ENCODE data around the gene NR1H4.

- TF ChIP-seq, protein P1, sequence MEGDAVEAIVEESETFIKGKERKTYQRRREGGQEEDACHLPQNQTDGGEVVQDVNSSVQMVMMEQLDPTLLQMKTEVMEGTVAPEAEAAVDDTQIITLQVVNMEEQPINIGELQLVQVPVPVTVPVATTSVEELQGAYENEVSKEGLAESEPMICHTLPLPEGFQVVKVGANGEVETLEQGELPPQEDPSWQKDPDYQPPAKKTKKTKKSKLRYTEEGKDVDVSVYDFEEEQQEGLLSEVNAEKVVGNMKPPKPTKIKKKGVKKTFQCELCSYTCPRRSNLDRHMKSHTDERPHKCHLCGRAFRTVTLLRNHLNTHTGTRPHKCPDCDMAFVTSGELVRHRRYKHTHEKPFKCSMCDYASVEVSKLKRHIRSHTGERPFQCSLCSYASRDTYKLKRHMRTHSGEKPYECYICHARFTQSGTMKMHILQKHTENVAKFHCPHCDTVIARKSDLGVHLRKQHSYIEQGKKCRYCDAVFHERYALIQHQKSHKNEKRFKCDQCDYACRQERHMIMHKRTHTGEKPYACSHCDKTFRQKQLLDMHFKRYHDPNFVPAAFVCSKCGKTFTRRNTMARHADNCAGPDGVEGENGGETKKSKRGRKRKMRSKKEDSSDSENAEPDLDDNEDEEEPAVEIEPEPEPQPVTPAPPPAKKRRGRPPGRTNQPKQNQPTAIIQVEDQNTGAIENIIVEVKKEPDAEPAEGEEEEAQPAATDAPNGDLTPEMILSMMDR (IDR thresholded peaks at IDR 0.05), result no peak
- no peak for TF ChIP-seq ZFX (IDR thresholded peaks at IDR 0.05; ENCODE audit: borderline replicate concordance)
Measured at GRCh38 chr12:100610666-100611430, 137.2 kb downstream of the NR1H4 start.
